Breast epithelium (tissue), 4 donors: ENCODE measurements around the gene RIC3. TPM values are rescaled to one million over a fixed set of nuclear protein-coding genes. Genes with fewer than 3 reads are reported as not detected.

Source experiments
- DNase-seq, 2 donors: peaks; one replicate each; pipeline ENCODE4 v3.0.0-alpha.2; 2019; ENCODE audit warnings: low spot score in 2 of 2
- H3K27ac ChIP-seq, 2 donors: fragments of 200-600 bp; sonication (generic) in 1 of 2; one replicate each; pipeline ENCODE4 v1.5.1; 2016 to 2019; ENCODE audit warnings: mild to moderate bottlenecking in 1 of 2
- H3K27me3 ChIP-seq, 2 donors: fragments of 200-600 bp; sonication (generic) in 1 of 2; one replicate each; pipeline versions ENCODE4 v1.5.1 to v1.6.0; 2017 to 2019; ENCODE audit warnings: control low read depth in 1 of 2, mild to moderate bottlenecking in 1 of 2
- H3K36me3 ChIP-seq: fragments of 200-600 bp; one replicate; pipeline ENCODE4 v1.5.1; 2019
- H3K4me1 ChIP-seq, 2 donors: fragments of 200-600 bp; sonication (generic); one replicate each; pipeline ENCODE4 v1.5.1; 2016 to 2019; ENCODE audit warnings: control low read depth in 1 of 2
- H3K4me3 ChIP-seq, 3 donors: fragments of 200-600 bp; sonication (generic); 1 replicate in 2 of 3; 2 replicates in 1 of 3; pipeline ENCODE4 v1.5.1; 2016 to 2019; ENCODE audit warnings: mild to moderate bottlenecking in 3 of 3, moderate library complexity in 2 of 3
- H3K9me3 ChIP-seq, 2 donors: fragments of 200-600 bp; sonication (generic) in 1 of 2; one replicate each; pipeline ENCODE4 v1.5.1; 2016 to 2019; ENCODE audit warnings: control low read depth in 1 of 2
- CTCF ChIP-seq, 3 donors: fragments of 450-650 bp; IDR thresholded peaks; one replicate each; pipeline ENCODE4 v1.5.1; 2016 to 2017; ENCODE audit warnings: antibody characterized with exemption in 3 of 3, mild to moderate bottlenecking in 3 of 3, moderate library complexity in 3 of 3
- POLR2A ChIP-seq: fragments of 450-650 bp; IDR thresholded peaks from one replicate; pipeline ENCODE4 v1.6.1; 2016; ENCODE audit warnings: antibody characterized with exemption, mild to moderate bottlenecking, moderate library complexity
- POLR2AphosphoS5 ChIP-seq, 3 donors: sonication (generic); formaldehyde crosslinking; IDR thresholded peaks; one replicate each; pipeline ENCODE4 v1.6.1; 2017; ENCODE audit warnings: antibody characterized with exemption in 3 of 3
- intact Hi-C: fragments of 100-400 bp; cut with DNase I; formaldehyde crosslinking; loops from one replicate; pipeline ENCODE4 v1.15.1; 2023; ENCODE audit warnings: low total_unique reads
- total RNA-seq, 3 donors: library from RNA; depleted of rRNA; stranded (reverse); fragments of >200 nt; gene quantifications; one replicate each; pipeline ENCODE4 v1.1.0, GENCODE V29; 2016

RIC3 gene
- 10 to 100 TPM in 2 of 3 donors, 1 to 10 TPM in 1; 4.5 to 48.0 (median 24.3) TPM for total RNA-seq

GRCh38 chr11:8168485-8169257, at the start of gene RIC3:
Gene RIC3 (minus strand): TSS chr11:8169025. CDS start chr11:8168989, 36 bp downstream.
- no peak for DNase-seq
- H3K27me3 ChIP-seq: no peaks in the 10 kb centered on the region

GRCh38 chr11:8218409-8218808, 49.6 kb upstream of the RIC3 start:
- no peaks in the 10 kb centered on the region for H3K4me1 ChIP-seq
- H3K36me3 ChIP-seq: no peaks in the 10 kb centered on the region
- H3K9me3 ChIP-seq: no peaks in the 10 kb centered on the region
- TF ChIP-seq POLR2AphosphoS5 (IDR thresholded peaks at IDR 0.05) (no peak), POLR2A (no peak), CTCF (IDR thresholded peaks at IDR 0.05) (no peak)
- no peak overlapping the region for H3K4me3 ChIP-seq
- H3K27me3 ChIP-seq: no peaks in the 10 kb centered on the region
- DNase-seq: no peak
- intact Hi-C loops: no loop called here
- H3K27ac ChIP-seq: no peak overlapping the region

More at GRCh38 chr11:8168485-8169257, at the start of gene RIC3:
- TF ChIP-seq POLR2AphosphoS5 (IDR thresholded peaks at IDR 0.05): no peak
- no peak for TF ChIP-seq POLR2A
- no peak for TF ChIP-seq CTCF (IDR thresholded peaks at IDR 0.05)
- H3K4me3 ChIP-seq: peak within 1 kb of the TSS; percentile 47 to 72 (median 67)
- H3K4me1 ChIP-seq: no peaks in the 10 kb centered on the region
- H3K36me3 ChIP-seq: no peaks in the 10 kb centered on the region
- intact Hi-C loops: no loop called here
- no peaks in the 10 kb centered on the region for H3K9me3 ChIP-seq
- peak within 1 kb of the TSS; percentile 33 to 53 for H3K27ac ChIP-seq

- Histone ChIP-seq H3K4me1 (no peaks in the 10 kb centered on the region), H3K9me3 (no peaks in the 10 kb centered on the region), H3K4me3 (no peak overlapping the region), H3K36me3 (no peaks in the 10 kb centered on the region), H3K27me3 (no peaks in the 10 kb centered on the region), H3K27ac (no peak overlapping the region)
- TF ChIP-seq POLR2AphosphoS5 (IDR thresholded peaks at IDR 0.05) (no peak), CTCF (IDR thresholded peaks at IDR 0.05) (no peak), POLR2A (no peak)
- no peak for DNase-seq
- intact Hi-C loops: no loop called here
Observed at GRCh38 chr11:8217926-8218325, 49.1 kb upstream of the RIC3 start.

- TF ChIP-seq POLR2A (no peak), CTCF (IDR thresholded peaks at IDR 0.05) (no peak), POLR2AphosphoS5 (IDR thresholded peaks at IDR 0.05) (no peak)
- no peaks in the 10 kb centered on the region for H3K27me3 ChIP-seq
- no peaks in the 10 kb centered on the region for H3K9me3 ChIP-seq
- H3K36me3 ChIP-seq: no peaks in the 10 kb centered on the region
- intact Hi-C loops: no loop called here
- no peak for DNase-seq
- no peak overlapping the region for H3K4me3 ChIP-seq
- no peak overlapping the region for H3K27ac ChIP-seq
- H3K4me1 ChIP-seq: no peaks in the 10 kb centered on the region
Observed at GRCh38 chr11:8217136-8217535, 48.3 kb upstream of the RIC3 start.

GRCh38 chr11:8213376-8213775, 44.6 kb upstream of the RIC3 start:
- intact Hi-C loops: no loop called here
- no peak for DNase-seq
- Histone ChIP-seq H3K27ac (peak overlapping the region in 1 of 2 donors; percentile 3), H3K36me3 (no peaks in the 10 kb centered on the region), H3K27me3 (peaks cover 0 to 8% of the 10 kb centered on the region in 2 donors), H3K4me3 (no peak overlapping the region), H3K4me1 (no peaks in the 10 kb centered on the region), H3K9me3 (no peaks in the 10 kb centered on the region)
- TF ChIP-seq POLR2AphosphoS5 (IDR thresholded peaks at IDR 0.05): no peak
